Neural crest cell (in vitro differentiated cells): ENCODE data around the gene RPTOR. TPM values are rescaled to one million over a fixed set of nuclear protein-coding genes. Genes with fewer than 3 reads are reported as not detected.

Experiments
- DNase-seq: peaks from one replicate; pipeline ENCODE4 v3.0.0; 2021; ENCODE audit warnings: low read depth, mixed read lengths, low spot score
- H3K27ac Mint-ChIP-seq: one replicate; pipeline ENCODE4 v1.8.0; 2021; ENCODE audit warnings: mild to moderate bottlenecking, mixed read lengths; ENCODE audit not compliant: unreplicated experiment
- H3K27me3 Mint-ChIP-seq: 2 replicates; pipeline ENCODE4 v1.8.0; 2021; ENCODE audit warnings: low read depth, mild to moderate bottlenecking, mixed read lengths
- H3K36me3 Mint-ChIP-seq: 2 replicates; pipeline ENCODE4 v1.8.0; 2021; ENCODE audit warnings: low read depth, mild to moderate bottlenecking, mixed read lengths
- H3K4me1 Mint-ChIP-seq: 2 replicates; pipeline ENCODE4 v1.8.0; 2021; ENCODE audit warnings: mixed read lengths
- H3K4me3 Mint-ChIP-seq: one replicate; pipeline ENCODE4 v1.8.0; 2021; ENCODE audit warnings: mild to moderate bottlenecking, mixed read lengths
- H3K9me3 Mint-ChIP-seq: 2 replicates; pipeline ENCODE4 v1.8.0; 2021; ENCODE audit warnings: mixed read lengths
- total RNA-seq: library from RNA; stranded (reverse); gene quantifications from 2 replicates; pipeline ENCODE4 v1.2.1, GENCODE V29; 2021
- TF ChIP-seq, protein P1 (sequence below): fragments of 200-600 bp; sonication (generic); conservative IDR thresholded peaks from 2 replicates; pipeline ENCODE4 v1.5.0; 2021; ENCODE audit warnings: antibody characterized with exemption, mild to moderate bottlenecking

Gene RPTOR
- total RNA-seq, 1 donor from 2014 or later = 41.1 TPM

DNA sequence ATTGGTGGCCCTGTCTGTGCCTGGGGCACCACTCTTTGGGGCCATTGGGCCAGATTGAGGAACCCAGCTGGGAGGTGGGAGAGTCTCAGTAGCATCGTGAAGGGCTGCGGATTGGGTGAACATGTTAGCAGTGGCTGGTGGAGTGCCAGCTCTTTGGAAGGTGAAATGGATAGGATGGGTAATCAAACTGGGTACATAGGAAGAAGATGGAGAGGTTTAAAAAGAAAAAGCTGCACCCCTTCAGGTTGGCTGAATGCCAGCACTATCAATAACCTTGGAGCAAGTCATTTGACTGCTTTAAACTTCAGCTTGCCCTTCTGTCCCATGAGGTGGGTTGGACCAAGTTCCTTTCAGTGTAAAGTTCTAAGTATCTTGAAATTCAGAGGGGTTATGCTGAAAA, 95.0 kb downstream of the RPTOR start:
- Mint-ChIP-seq H3K4me3 (no peak overlapping the region), H3K36me3 (no peaks in the 10 kb centered on the region), H3K4me1 (peaks cover 25% of the 10 kb centered on the region), H3K27me3 (no peaks in the 10 kb centered on the region), H3K9me3 (peaks cover 3% of the 10 kb centered on the region), H3K27ac (no peak overlapping the region)
- TF ChIP-seq, protein P1, sequence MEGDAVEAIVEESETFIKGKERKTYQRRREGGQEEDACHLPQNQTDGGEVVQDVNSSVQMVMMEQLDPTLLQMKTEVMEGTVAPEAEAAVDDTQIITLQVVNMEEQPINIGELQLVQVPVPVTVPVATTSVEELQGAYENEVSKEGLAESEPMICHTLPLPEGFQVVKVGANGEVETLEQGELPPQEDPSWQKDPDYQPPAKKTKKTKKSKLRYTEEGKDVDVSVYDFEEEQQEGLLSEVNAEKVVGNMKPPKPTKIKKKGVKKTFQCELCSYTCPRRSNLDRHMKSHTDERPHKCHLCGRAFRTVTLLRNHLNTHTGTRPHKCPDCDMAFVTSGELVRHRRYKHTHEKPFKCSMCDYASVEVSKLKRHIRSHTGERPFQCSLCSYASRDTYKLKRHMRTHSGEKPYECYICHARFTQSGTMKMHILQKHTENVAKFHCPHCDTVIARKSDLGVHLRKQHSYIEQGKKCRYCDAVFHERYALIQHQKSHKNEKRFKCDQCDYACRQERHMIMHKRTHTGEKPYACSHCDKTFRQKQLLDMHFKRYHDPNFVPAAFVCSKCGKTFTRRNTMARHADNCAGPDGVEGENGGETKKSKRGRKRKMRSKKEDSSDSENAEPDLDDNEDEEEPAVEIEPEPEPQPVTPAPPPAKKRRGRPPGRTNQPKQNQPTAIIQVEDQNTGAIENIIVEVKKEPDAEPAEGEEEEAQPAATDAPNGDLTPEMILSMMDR = no peak
- DNase-seq = no peak

DNA sequence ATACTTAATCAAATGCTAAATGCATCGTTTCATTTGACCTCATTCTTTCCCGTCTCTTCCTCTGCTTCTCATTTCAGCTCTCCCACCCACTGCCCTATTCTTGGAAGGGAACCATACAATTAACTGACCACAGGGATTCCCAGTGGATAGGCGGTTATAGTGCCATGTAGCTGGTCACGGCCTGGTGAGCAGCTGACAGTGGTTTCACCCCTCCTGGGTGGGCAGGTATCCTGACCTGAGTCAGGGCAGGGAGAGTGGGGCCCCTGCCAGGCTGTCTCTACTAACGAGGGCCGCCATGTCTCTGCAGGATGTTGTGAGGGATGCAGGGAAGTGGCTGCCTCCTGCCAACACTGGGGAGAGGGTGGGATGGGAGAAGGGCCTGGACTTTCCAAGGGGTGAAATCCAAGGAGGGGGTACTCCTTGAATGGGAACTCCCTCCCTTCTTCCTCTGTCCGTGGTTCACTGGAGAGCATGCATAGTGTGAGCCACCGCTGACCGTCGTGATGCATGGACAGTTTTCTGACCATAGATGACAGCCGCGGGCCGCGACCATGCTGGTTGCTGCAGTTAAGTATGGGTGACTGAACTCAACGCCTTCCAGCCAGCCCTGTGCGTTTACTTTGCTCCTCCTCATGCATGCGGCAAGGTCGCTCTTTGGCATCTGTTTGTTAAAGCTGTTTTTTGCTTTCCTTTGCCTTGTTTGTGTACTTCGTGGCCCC, 95.9 kb downstream of the RPTOR start:
- Mint-ChIP-seq H3K9me3 (no peaks in the 10 kb centered on the region), H3K27me3 (no peaks in the 10 kb centered on the region)

GRCh38 chr17:80643326-80644099, 98.9 kb downstream of the RPTOR start:
- Mint-ChIP-seq H3K4me3 (no peak overlapping the region), H3K36me3 (no peaks in the 10 kb centered on the region), H3K4me1 (peaks cover 25% of the 10 kb centered on the region), H3K9me3 (no peaks in the 10 kb centered on the region), H3K27ac (no peak overlapping the region), H3K27me3 (no peaks in the 10 kb centered on the region)
- DNase-seq = no peak
- TF ChIP-seq, protein P1 = no peak

More for the DNA sequence above, 95.9 kb downstream of the RPTOR start:
- H3K4me3 Mint-ChIP-seq = no peak overlapping the region
- no peak for DNase-seq
- no peaks in the 10 kb centered on the region for H3K36me3 Mint-ChIP-seq
- peaks cover 28% of the 10 kb centered on the region for H3K4me1 Mint-ChIP-seq
- TF ChIP-seq, protein P1 = no peak
- H3K27ac Mint-ChIP-seq = no peak overlapping the region

- H3K9me3 Mint-ChIP-seq = no peaks in the 10 kb centered on the region
- no peaks in the 10 kb centered on the region for H3K27me3 Mint-ChIP-seq
- H3K27ac Mint-ChIP-seq = no peak overlapping the region
- peaks cover 26% of the 10 kb centered on the region for H3K4me1 Mint-ChIP-seq
- no peak overlapping the region for H3K4me3 Mint-ChIP-seq
- no peak for DNase-seq
- H3K36me3 Mint-ChIP-seq = no peaks in the 10 kb centered on the region
- TF ChIP-seq, protein P1 = no peak
These were observed 99.9 kb downstream of the RPTOR start for GRCh38 chr17:80644536-80644935.

DNA sequence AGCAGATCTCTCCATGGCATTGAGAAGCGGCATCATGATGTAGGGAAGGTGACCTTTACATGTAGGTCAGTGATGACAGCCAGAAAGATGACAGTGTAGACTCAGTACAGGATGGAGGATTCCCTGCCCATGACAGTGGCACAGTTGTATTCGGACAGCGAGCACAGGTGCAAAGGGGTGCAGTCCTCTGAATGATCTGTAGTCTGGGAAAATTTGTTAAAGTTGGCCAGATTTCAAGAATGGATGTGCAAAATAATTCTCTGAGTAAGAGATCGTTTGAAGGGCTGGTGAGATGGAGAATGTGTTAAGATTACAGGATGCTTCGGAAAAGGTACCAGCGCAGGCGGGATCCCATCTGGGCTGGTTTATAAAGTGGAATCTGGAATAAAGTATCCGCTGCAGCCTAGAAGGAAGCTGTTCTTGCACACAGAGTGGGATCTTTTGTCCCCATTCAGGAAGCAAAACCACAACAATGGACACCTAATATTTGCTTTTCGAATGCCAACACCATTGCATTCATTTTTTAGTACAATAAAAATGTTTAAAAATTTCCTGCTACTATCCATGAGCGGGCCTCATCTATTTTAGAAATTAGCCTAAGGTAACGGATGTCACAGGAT, 101.2 kb downstream of the RPTOR start:
- Mint-ChIP-seq H3K36me3 (peaks cover 3% of the 10 kb centered on the region), H3K27me3 (no peaks in the 10 kb centered on the region), H3K27ac (no peak overlapping the region), H3K4me1 (peaks cover 39% of the 10 kb centered on the region), H3K9me3 (no peaks in the 10 kb centered on the region), H3K4me3 (no peak overlapping the region)
- TF ChIP-seq, protein P1 = no peak
- no peak for DNase-seq
